SK-N-SH (cell line): ENCODE data around the gene ZFP36L1. TPM values are rescaled to one million over a fixed set of nuclear protein-coding genes. Genes with fewer than 3 reads are reported as not detected.

Source experiments
- CTCF ChIA-PET: fragments of 300-600, 350-600 bp; formaldehyde crosslinking; extraction: SDS; loops from one replicate; lab custom pipeline; 2021; lab: Yijun Ruan, JAX
- POLR2A ChIA-PET: fragments of 350-600 bp; sonication (Branson Sonifier 250); formaldehyde crosslinking; extraction: SDS; loops from one replicate; lab custom pipeline; 2020; ENCODE audit warnings: antibody characterized with exemption, inconsistent platforms; lab: Yijun Ruan, JAX
- DNase-seq: peaks from one replicate; pipeline ENCODE4 v3.0.0; 2012
- H2AFZ ChIP-seq: fragments of 200-600 bp; sonication (generic); 2 replicates; pipeline ENCODE4 v1.8.1; 2016; ENCODE audit warnings: antibody characterized with exemption, mild to moderate bottlenecking, low read depth
- H3F3A ChIP-seq: fragments of 200-600 bp; sonication (generic); replicated peaks from 2 replicates; pipeline ENCODE3; 2016; ENCODE audit warnings: antibody characterized with exemption, mild to moderate bottlenecking; ENCODE audit not compliant: insufficient read depth
- H3K27ac ChIP-seq, 2 experiments: fragments of 200-500 bp in 1 of 2; fragments of 200-600 bp in 1 of 2; sonication (Bioruptor generic) in 1 of 2; sonication (generic), shearing (Covaris generic) in 1 of 2; 2 replicates each; pipeline versions ENCODE4 v1.5.1 to v1.6.1; 2014 to 2016; ENCODE audit warnings: low read depth in 2 of 2, inconsistent platforms in 1 of 2, low read length in 1 of 2, mild to moderate bottlenecking in 1 of 2, mixed read lengths in 1 of 2
- H3K27me3 ChIP-seq: fragments of 200-600 bp; sonication (generic), shearing (Covaris generic); 2 replicates; pipeline ENCODE4 v1.6.1; 2016; ENCODE audit warnings: mixed run types; ENCODE audit not compliant: insufficient read depth
- H3K36me3 ChIP-seq, 2 experiments: fragments of 200-500 bp in 1 of 2; fragments of 200-600 bp in 1 of 2; sonication (Bioruptor generic) in 1 of 2; sonication (generic) in 1 of 2; replicated peaks in 1 of 2; 2 replicates each; pipeline versions ENCODE3 to v1.5.1; 2014 to 2016; ENCODE audit warnings: low read length in 1 of 2, mild to moderate bottlenecking in 1 of 2; ENCODE audit not compliant: insufficient read depth in 2 of 2, control insufficient read depth in 1 of 2
- H3K4me1 ChIP-seq, 2 experiments: fragments of 200-500 bp in 1 of 2; fragments of 200-600 bp in 1 of 2; sonication (Bioruptor generic) in 1 of 2; sonication (generic), shearing (Covaris generic) in 1 of 2; 2 replicates each; pipeline versions ENCODE4 v1.5.1 to v1.6.1; 2014 to 2016; ENCODE audit warnings: low read depth in 1 of 2, low read length in 1 of 2, mixed run types in 1 of 2; ENCODE audit not compliant: insufficient read depth in 2 of 2, control insufficient read depth in 1 of 2
- H3K4me2 ChIP-seq: fragments of 200-600 bp; sonication (generic), shearing (Covaris generic); 2 replicates; pipeline ENCODE4 v1.6.1; 2017; ENCODE audit warnings: mixed run types
- H3K4me3 ChIP-seq, 2 experiments: fragments of 200-500 bp in 1 of 2; fragments of 200-600 bp in 1 of 2; sonication (Bioruptor generic) in 1 of 2; sonication (generic), shearing (Covaris generic) in 1 of 2; 2 replicates each; pipeline versions ENCODE4 v1.5.1 to v1.8.1; 2014 to 2016; ENCODE audit warnings: low read depth in 2 of 2, inconsistent platforms in 1 of 2, low read length in 1 of 2, mild to moderate bottlenecking in 1 of 2, mixed read lengths in 1 of 2, moderate library complexity in 1 of 2
- H3K79me2 ChIP-seq: fragments of 200-600 bp; sonication (generic); 2 replicates; pipeline ENCODE4 v1.8.1; 2017; ENCODE audit warnings: mild to moderate bottlenecking; ENCODE audit not compliant: insufficient read depth
- H3K9ac ChIP-seq: fragments of 200-600 bp; sonication (generic); 2 replicates; pipeline ENCODE4 v1.6.1; 2017; ENCODE audit warnings: mixed run types
- H3K9me2 ChIP-seq: fragments of 200-600 bp; sonication (generic); 2 replicates; pipeline ENCODE4 v1.6.1; 2017; ENCODE audit warnings: mixed run types
- H3K9me3 ChIP-seq: fragments of 200-600 bp; sonication (generic); 2 replicates; pipeline ENCODE4 v1.6.1; 2017; ENCODE audit warnings: mixed run types, mild to moderate bottlenecking, moderate library complexity
- H4K20me1 ChIP-seq: fragments of 200-600 bp; sonication (generic); 2 replicates; pipeline ENCODE4 v1.6.1; 2017; ENCODE audit warnings: mild to moderate bottlenecking, mixed run types; ENCODE audit not compliant: insufficient read depth
- ELF1 ChIP-seq: IDR thresholded peaks from 2 replicates; pipeline ENCODE4 v1.4.0; 2012
- GATA2 ChIP-seq: sonication (generic); formaldehyde crosslinking; IDR thresholded peaks from 2 replicates; pipeline ENCODE4 v1.5.0; 2020; ENCODE audit warnings: mild to moderate bottlenecking, missing genetic modification reagents
- JUND ChIP-seq: IDR thresholded peaks from 2 replicates; pipeline ENCODE4 v1.4.0; 2012
- MEF2A ChIP-seq: IDR thresholded peaks from 2 replicates; pipeline ENCODE4 v1.4.0; 2012; ENCODE audit warnings: low read depth, borderline replicate concordance
- NFIC ChIP-seq: IDR thresholded peaks from 2 replicates; pipeline ENCODE4 v1.4.0; 2012; ENCODE audit warnings: borderline replicate concordance
- NRF1 ChIP-seq: IDR thresholded peaks from 2 replicates; pipeline ENCODE4 v1.6.1; 2012; ENCODE audit warnings: low read depth, mild to moderate bottlenecking, low read length
- POLR2AphosphoS5 ChIP-seq: IDR thresholded peaks from 2 replicates; pipeline ENCODE4 v1.6.1; 2012; ENCODE audit warnings: low read depth, low read length
- RAD21 ChIP-seq: IDR thresholded peaks from 2 replicates; pipeline ENCODE4 v1.6.1; 2012; ENCODE audit warnings: mild to moderate bottlenecking, low read length
- SMC3 ChIP-seq: IDR thresholded peaks from 2 replicates; pipeline ENCODE4 v1.6.1; 2012; ENCODE audit warnings: low read depth, low read length, improper control_type of control experiment
- TAF1 ChIP-seq: IDR thresholded peaks from 2 replicates; pipeline ENCODE4 v1.6.1; 2012; ENCODE audit warnings: low read depth, mild to moderate bottlenecking, low read length, moderate library complexity, borderline replicate concordance
- TEAD4 ChIP-seq: IDR thresholded peaks from 2 replicates; pipeline ENCODE4 v1.4.0; 2012; ENCODE audit warnings: mild to moderate bottlenecking, borderline replicate concordance; ENCODE audit not compliant: insufficient read depth
- YY1 ChIP-seq: IDR thresholded peaks from 2 replicates; pipeline ENCODE4 v1.4.0; 2012; ENCODE audit warnings: low read depth, mild to moderate bottlenecking
- WGBS: methylation state at CpG from one replicate; pipeline ENCODE4 v1.1.6; 2017; ENCODE audit warnings: low lambda C conversion rate; 5-methylcytosine and 5-hydroxymethylcytosine counted together
- polyA plus RNA-seq, 3 experiments: library from polyadenylated mRNA; depleted of rRNA; stranded (reverse); fragments of >200 nt; gene quantifications; 2 replicates each; pipeline ENCODE4 v1.2.3, GENCODE V29; 2012
- TF ChIP-seq, protein P1 (sequence below): IDR thresholded peaks from 2 replicates; pipeline ENCODE4 v1.6.1; 2012; ENCODE audit warnings: mild to moderate bottlenecking, low read depth, low read length, moderate library complexity
- TF ChIP-seq, protein P2 (sequence below): IDR thresholded peaks from 2 replicates; pipeline ENCODE4; 2012
- TF ChIP-seq, protein P3 (sequence below): fragments of 200-600 bp; sonication (generic); IDR thresholded peaks from 2 replicates; pipeline ENCODE4 v1.6.1; 2017; ENCODE audit warnings: antibody characterized with exemption, mild to moderate bottlenecking, moderate library complexity
- TF ChIP-seq, protein P4 (sequence below): IDR thresholded peaks from 2 replicates; pipeline ENCODE4 v1.4.0; 2012; ENCODE audit warnings: low read depth, borderline replicate concordance
- TF ChIP-seq, protein P5 (sequence below): IDR thresholded peaks from 2 replicates; pipeline ENCODE4 v1.4.0; 2012; ENCODE audit warnings: low read depth, borderline replicate concordance
- TF ChIP-seq, protein P6 (sequence below): fragments of 150-350 bp; IDR thresholded peaks from 2 replicates; pipeline ENCODE4 v1.6.1; 2016; ENCODE audit warnings: mild to moderate bottlenecking, low read depth, low read length

ZFP36L1 gene
- polyA plus RNA-seq, 1 of the 3 experiments (the other 2 are of a cell fraction) = 16.5 TPM

DNA sequence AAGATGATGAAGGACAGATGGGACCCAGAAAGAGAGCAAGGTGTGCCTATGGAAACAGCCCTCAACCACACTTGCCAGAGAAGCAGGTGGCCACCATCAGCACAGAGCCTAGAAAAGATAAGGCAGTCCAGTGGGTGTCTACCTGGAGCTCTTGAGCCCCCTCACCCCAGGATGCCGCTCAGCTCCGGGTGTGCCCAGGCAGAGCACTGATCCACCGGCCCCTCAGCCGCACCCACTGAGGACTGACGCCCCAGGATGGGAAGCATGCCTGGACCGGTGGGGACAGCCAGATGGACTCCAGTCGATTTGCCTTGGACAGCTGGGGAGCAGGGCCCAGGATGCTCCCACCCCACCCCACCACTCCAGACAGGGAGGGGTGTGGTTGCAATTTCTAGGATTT is 15.1 kb upstream of the ZFP36L1 start:
- H3F3A ChIP-seq = no peaks in the 10 kb centered on the region
- H4K20me1 ChIP-seq = no peaks in the 10 kb centered on the region
- no CpG with 5 or more reads among the region's 7 CpGs for WGBS
- no peaks in the 10 kb centered on the region for H3K9me2 ChIP-seq
- no peaks in the 10 kb centered on the region for H3K36me3 ChIP-seq
- H3K9ac ChIP-seq = no peak overlapping the region
- DNase-seq = peak; percentile 27
- peaks cover 13% of the 10 kb centered on the region in 2 experiments; a peak in 3 of 4 replicates for H3K4me1 ChIP-seq
- H3K79me2 ChIP-seq = no peaks in the 10 kb centered on the region
- no peak overlapping the region for H3K4me2 ChIP-seq
- POLR2A ChIA-PET = no interaction called here
- no peak overlapping the region for H3K4me3 ChIP-seq
- H3K9me3 ChIP-seq = no peaks in the 10 kb centered on the region
- no peak overlapping the region for H2AFZ ChIP-seq
- no peak for TF ChIP-seq NRF1
- TF ChIP-seq, protein P1, sequence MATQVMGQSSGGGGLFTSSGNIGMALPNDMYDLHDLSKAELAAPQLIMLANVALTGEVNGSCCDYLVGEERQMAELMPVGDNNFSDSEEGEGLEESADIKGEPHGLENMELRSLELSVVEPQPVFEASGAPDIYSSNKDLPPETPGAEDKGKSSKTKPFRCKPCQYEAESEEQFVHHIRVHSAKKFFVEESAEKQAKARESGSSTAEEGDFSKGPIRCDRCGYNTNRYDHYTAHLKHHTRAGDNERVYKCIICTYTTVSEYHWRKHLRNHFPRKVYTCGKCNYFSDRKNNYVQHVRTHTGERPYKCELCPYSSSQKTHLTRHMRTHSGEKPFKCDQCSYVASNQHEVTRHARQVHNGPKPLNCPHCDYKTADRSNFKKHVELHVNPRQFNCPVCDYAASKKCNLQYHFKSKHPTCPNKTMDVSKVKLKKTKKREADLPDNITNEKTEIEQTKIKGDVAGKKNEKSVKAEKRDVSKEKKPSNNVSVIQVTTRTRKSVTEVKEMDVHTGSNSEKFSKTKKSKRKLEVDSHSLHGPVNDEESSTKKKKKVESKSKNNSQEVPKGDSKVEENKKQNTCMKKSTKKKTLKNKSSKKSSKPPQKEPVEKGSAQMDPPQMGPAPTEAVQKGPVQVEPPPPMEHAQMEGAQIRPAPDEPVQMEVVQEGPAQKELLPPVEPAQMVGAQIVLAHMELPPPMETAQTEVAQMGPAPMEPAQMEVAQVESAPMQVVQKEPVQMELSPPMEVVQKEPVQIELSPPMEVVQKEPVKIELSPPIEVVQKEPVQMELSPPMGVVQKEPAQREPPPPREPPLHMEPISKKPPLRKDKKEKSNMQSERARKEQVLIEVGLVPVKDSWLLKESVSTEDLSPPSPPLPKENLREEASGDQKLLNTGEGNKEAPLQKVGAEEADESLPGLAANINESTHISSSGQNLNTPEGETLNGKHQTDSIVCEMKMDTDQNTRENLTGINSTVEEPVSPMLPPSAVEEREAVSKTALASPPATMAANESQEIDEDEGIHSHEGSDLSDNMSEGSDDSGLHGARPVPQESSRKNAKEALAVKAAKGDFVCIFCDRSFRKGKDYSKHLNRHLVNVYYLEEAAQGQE = no peak
- no peak for TF ChIP-seq TAF1
- TF ChIP-seq, protein P2, sequence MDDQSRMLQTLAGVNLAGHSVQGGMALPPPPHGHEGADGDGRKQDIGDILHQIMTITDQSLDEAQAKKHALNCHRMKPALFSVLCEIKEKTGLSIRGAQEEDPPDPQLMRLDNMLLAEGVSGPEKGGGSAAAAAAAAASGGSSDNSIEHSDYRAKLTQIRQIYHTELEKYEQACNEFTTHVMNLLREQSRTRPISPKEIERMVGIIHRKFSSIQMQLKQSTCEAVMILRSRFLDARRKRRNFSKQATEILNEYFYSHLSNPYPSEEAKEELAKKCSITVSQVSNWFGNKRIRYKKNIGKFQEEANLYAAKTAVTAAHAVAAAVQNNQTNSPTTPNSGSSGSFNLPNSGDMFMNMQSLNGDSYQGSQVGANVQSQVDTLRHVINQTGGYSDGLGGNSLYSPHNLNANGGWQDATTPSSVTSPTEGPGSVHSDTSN = no peak
- no peak for TF ChIP-seq YY1
- TF ChIP-seq MEF2A = no peak
- TF ChIP-seq RAD21 = no peak
- TF ChIP-seq, protein P3, sequence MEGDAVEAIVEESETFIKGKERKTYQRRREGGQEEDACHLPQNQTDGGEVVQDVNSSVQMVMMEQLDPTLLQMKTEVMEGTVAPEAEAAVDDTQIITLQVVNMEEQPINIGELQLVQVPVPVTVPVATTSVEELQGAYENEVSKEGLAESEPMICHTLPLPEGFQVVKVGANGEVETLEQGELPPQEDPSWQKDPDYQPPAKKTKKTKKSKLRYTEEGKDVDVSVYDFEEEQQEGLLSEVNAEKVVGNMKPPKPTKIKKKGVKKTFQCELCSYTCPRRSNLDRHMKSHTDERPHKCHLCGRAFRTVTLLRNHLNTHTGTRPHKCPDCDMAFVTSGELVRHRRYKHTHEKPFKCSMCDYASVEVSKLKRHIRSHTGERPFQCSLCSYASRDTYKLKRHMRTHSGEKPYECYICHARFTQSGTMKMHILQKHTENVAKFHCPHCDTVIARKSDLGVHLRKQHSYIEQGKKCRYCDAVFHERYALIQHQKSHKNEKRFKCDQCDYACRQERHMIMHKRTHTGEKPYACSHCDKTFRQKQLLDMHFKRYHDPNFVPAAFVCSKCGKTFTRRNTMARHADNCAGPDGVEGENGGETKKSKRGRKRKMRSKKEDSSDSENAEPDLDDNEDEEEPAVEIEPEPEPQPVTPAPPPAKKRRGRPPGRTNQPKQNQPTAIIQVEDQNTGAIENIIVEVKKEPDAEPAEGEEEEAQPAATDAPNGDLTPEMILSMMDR = no peak
- TF ChIP-seq SMC3 = no peak
- TF ChIP-seq, protein P4, sequence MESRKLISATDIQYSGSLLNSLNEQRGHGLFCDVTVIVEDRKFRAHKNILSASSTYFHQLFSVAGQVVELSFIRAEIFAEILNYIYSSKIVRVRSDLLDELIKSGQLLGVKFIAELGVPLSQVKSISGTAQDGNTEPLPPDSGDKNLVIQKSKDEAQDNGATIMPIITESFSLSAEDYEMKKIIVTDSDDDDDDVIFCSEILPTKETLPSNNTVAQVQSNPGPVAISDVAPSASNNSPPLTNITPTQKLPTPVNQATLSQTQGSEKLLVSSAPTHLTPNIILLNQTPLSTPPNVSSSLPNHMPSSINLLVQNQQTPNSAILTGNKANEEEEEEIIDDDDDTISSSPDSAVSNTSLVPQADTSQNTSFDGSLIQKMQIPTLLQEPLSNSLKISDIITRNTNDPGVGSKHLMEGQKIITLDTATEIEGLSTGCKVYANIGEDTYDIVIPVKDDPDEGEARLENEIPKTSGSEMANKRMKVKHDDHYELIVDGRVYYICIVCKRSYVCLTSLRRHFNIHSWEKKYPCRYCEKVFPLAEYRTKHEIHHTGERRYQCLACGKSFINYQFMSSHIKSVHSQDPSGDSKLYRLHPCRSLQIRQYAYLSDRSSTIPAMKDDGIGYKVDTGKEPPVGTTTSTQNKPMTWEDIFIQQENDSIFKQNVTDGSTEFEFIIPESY = no peak
- TF ChIP-seq TEAD4 = no peak
- TF ChIP-seq, protein P5, sequence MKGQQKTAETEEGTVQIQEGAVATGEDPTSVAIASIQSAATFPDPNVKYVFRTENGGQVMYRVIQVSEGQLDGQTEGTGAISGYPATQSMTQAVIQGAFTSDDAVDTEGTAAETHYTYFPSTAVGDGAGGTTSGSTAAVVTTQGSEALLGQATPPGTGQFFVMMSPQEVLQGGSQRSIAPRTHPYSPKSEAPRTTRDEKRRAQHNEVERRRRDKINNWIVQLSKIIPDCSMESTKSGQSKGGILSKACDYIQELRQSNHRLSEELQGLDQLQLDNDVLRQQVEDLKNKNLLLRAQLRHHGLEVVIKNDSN = no peak
- TF ChIP-seq, protein P6, sequence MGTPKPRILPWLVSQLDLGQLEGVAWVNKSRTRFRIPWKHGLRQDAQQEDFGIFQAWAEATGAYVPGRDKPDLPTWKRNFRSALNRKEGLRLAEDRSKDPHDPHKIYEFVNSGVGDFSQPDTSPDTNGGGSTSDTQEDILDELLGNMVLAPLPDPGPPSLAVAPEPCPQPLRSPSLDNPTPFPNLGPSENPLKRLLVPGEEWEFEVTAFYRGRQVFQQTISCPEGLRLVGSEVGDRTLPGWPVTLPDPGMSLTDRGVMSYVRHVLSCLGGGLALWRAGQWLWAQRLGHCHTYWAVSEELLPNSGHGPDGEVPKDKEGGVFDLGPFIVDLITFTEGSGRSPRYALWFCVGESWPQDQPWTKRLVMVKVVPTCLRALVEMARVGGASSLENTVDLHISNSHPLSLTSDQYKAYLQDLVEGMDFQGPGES = no peak
- TF ChIP-seq POLR2AphosphoS5 = no peak
- TF ChIP-seq NFIC = no peak
- TF ChIP-seq ELF1 = no peak
- TF ChIP-seq JUND = no peak
- TF ChIP-seq GATA2 (CRISPR knock-in tag) = no peak
- TF ChIP-seq, all 33 proteins: peak for 0
- Histone ChIP-seq H3K27ac (no peak overlapping the region), H3K27me3 (no peaks in the 10 kb centered on the region)
- CTCF ChIA-PET = interaction anchor here (0.7 to 4.5 kb wide), 5 partner anchors 9 to 971 kb away, joined by 3 to 31 read pairs (median 8); no protein-coding TSS in a partner anchor
